B cell (primary cell): Measurements from ENCODE around the gene CTDP1. TPM values are rescaled to one million over a fixed set of nuclear protein-coding genes. Genes with fewer than 3 reads are reported as not detected.

Experiments used
- ATAC-seq: fragments of 200-7000 bp; cut with Tn5 transposase; one replicate; pipeline ENCODE4 v1.10.0; 2021; ENCODE audit warnings: low read depth, mild to moderate bottlenecking, moderate number of reproducible peaks, moderate library complexity
- CTCF ChIA-PET: fragments of 350-600 bp; sonication (Branson Sonifier 250); formaldehyde crosslinking; loops from one replicate; lab custom pipeline; 2021; ENCODE audit warnings: antibody characterized with exemption, inconsistent platforms; lab: Charles Lee
- POLR2A ChIA-PET: fragments of 350-600 bp; sonication (Branson Sonifier 250); formaldehyde crosslinking; loops from one replicate; lab custom pipeline; 2021; ENCODE audit warnings: antibody characterized with exemption; lab: Charles Lee
- DNase-seq: peaks from one replicate; pipeline ENCODE4 v3.0.0; 2013
- H2AFZ ChIP-seq: 2 replicates; pipeline ENCODE4 v1.6.1; 2012; ENCODE audit warnings: mild to moderate bottlenecking, low read depth, low read length; ENCODE audit not compliant: insufficient read depth, poor library complexity, severe bottlenecking
- H3K27ac ChIP-seq, 2 donors: 1 replicate in 1 of 2; 2 replicates in 1 of 2; pipeline ENCODE4 v1.5.1; 2012 to 2013; ENCODE audit warnings: low read length in 2 of 2, mild to moderate bottlenecking in 2 of 2, moderate library complexity in 1 of 2
- H3K27me3 ChIP-seq, 4 experiments: fragments of 200-600 bp in 1 of 4; sonication (generic) in 1 of 4; replicated peaks in 1 of 4; 1 replicate in 2 of 4; 2 replicates in 2 of 4; pipeline versions ENCODE4 v1.6.1 to v1.7.0; 2013 to 2016; ENCODE audit warnings: low read length in 3 of 4, mild to moderate bottlenecking in 2 of 4, mixed read lengths in 1 of 4, moderate library complexity in 1 of 4; ENCODE audit not compliant: insufficient read depth in 4 of 4, control insufficient read depth in 3 of 4; ENCODE audit errors: control extremely low read depth in 1 of 4
- H3K36me3 ChIP-seq, 2 experiments: replicated peaks in 1 of 2; 1 replicate in 1 of 2; 2 replicates in 1 of 2; pipeline versions ENCODE4 v1.6.1 to v1.7.1; 2013; ENCODE audit warnings: low read length in 1 of 2; ENCODE audit not compliant: insufficient read depth in 2 of 2, control insufficient read depth in 1 of 2; ENCODE audit errors: control extremely low read depth in 1 of 2, extremely low read depth in 1 of 2
- H3K4me1 ChIP-seq, 2 donors: fragments of 200-600 bp in 1 of 2; sonication (generic) in 1 of 2; 1 replicate in 1 of 2; 2 replicates in 1 of 2; pipeline versions ENCODE4 v1.5.1 to v1.6.1; 2013 to 2017; ENCODE audit warnings: low read length in 2 of 2; ENCODE audit not compliant: control insufficient read depth in 2 of 2, insufficient read depth in 2 of 2
- H3K4me2 ChIP-seq: replicated peaks from 2 replicates; pipeline ENCODE3; 2012; ENCODE audit warnings: mild to moderate bottlenecking, low read depth, low read length; ENCODE audit not compliant: poor library complexity, severe bottlenecking
- H3K4me3 ChIP-seq, 5 experiments: fragments of 200-600 bp in 1 of 5; sonication (generic) in 1 of 5; 1 replicate in 3 of 5; 2 replicates in 2 of 5; pipeline versions ENCODE4 v1.5.1 to v1.7.0; 2011 to 2016; ENCODE audit warnings: low read length in 4 of 5, mild to moderate bottlenecking in 4 of 5, low read depth in 2 of 5, control low read depth in 1 of 5, moderate library complexity in 1 of 5; ENCODE audit not compliant: insufficient read depth in 1 of 5; ENCODE audit errors: control extremely low read depth in 1 of 5, extremely low read depth in 1 of 5
- H3K79me2 ChIP-seq: fragments of 200-600 bp; sonication (generic); one replicate; pipeline ENCODE4 v1.6.0; 2016; ENCODE audit warnings: low read length; ENCODE audit not compliant: control insufficient read depth, insufficient read depth
- H3K9ac ChIP-seq: fragments of 200-600 bp; sonication (generic); 2 replicates; pipeline ENCODE4 v1.6.1; 2017; ENCODE audit warnings: mild to moderate bottlenecking, low read length, moderate library complexity
- H3K9me3 ChIP-seq, 3 donors: one replicate each; pipeline versions ENCODE4 v1.6.1 to v1.7.1; 2013; ENCODE audit warnings: low read length in 2 of 3; ENCODE audit not compliant: control insufficient read depth in 2 of 3, insufficient read depth in 1 of 3; ENCODE audit errors: control extremely low read depth in 1 of 3
- H4K20me1 ChIP-seq: 2 replicates; pipeline ENCODE4 v1.6.0; 2012; ENCODE audit warnings: mild to moderate bottlenecking, low read length; ENCODE audit not compliant: insufficient read depth, control insufficient read depth, poor library complexity, severe bottlenecking
- H3K27ac Mint-ChIP-seq: one replicate; pipeline ENCODE4 v1.8.0; 2021; ENCODE audit warnings: mixed read lengths
- H3K27me3 Mint-ChIP-seq: one replicate; pipeline ENCODE4 v1.8.0; 2021; ENCODE audit warnings: mixed read lengths
- H3K4me1 Mint-ChIP-seq: one replicate; pipeline ENCODE4 v1.8.0; 2021; ENCODE audit warnings: mixed read lengths
- H3K4me3 Mint-ChIP-seq: one replicate; pipeline ENCODE4 v1.8.0; 2021; ENCODE audit warnings: mixed read lengths
- H3K9me3 Mint-ChIP-seq: one replicate; pipeline ENCODE4 v1.8.0; 2022; ENCODE audit warnings: mixed read lengths; ENCODE audit not compliant: insufficient read depth
- CTCF ChIP-seq: fragments of 200-600 bp; IDR thresholded peaks from one replicate; pipeline ENCODE4 v1.8.0; 2022; ENCODE audit warnings: antibody characterized with exemption, mild to moderate bottlenecking
- EZH2 ChIP-seq: IDR thresholded peaks from 2 replicates; pipeline ENCODE4 v1.6.1; 2012; ENCODE audit warnings: borderline replicate concordance, low read depth, mild to moderate bottlenecking, moderate library complexity, low read length; ENCODE audit not compliant: insufficient read depth, poor library complexity, severe bottlenecking
- WGBS: methylation state at CpG from one replicate; pipeline ENCODE4 v1.1.5; 2013; ENCODE audit warnings: missing lambda C conversion rate; ENCODE audit not compliant: insufficient coverage; 5-methylcytosine and 5-hydroxymethylcytosine counted together
- intact Hi-C: fragments of 100-400 bp; cut with micrococcal nuclease; formaldehyde crosslinking; loops from one replicate; pipeline ENCODE4 v1.10.0; 2022
- polyA plus RNA-seq: library from polyadenylated mRNA; depleted of rRNA; stranded (reverse); fragments of >200 nt; gene quantifications from 2 replicates; pipeline ENCODE4 v1.2.3, GENCODE V29; 2012
- total RNA-seq, 2 donors: library from RNA; stranded (reverse); fragments of 120-200 nt in 1 of 2; gene quantifications; 1 replicate in 1 of 2; 2 replicates in 1 of 2; pipeline versions ENCODE4 v1.2.3 to v1.2.4, GENCODE V29; 2013 to 2022

CTDP1 gene
- total and polyA plus RNA-seq, 2 donors (not counting 1 experiment from before 2014, with no cell fraction given), result 14.3 to 33.3 TPM

- ATAC-seq, result no peak
- no peaks in the 10 kb centered on the region for H3K4me1 Mint-ChIP-seq
- H3K4me2 ChIP-seq, result no peak overlapping the region
- ChIA-PET CTCF (no interaction called here), POLR2A (no interaction called here)
- WGBS, result 97% methylated on average over 9 of the region's 11 CpGs
- no peak overlapping the region for H3K27ac Mint-ChIP-seq
- H3K27ac ChIP-seq, result no peak overlapping the region
- no peaks in the 10 kb centered on the region for H3K9me3 ChIP-seq
- no peaks in the 10 kb centered on the region for H3K27me3 ChIP-seq
- intact Hi-C loops, result no loop called here
- no peak overlapping the region for H2AFZ ChIP-seq
- peaks cover 5% of the 10 kb centered on the region for H3K79me2 ChIP-seq
- H3K4me3 Mint-ChIP-seq, result no peak overlapping the region
- no peaks in the 10 kb centered on the region for H3K27me3 Mint-ChIP-seq
- no peaks in the 10 kb centered on the region for H3K4me1 ChIP-seq
- H3K9me3 Mint-ChIP-seq, result no peaks in the 10 kb centered on the region
- peaks cover 0 to 80% of the 10 kb centered on the region in 2 experiments for H3K36me3 ChIP-seq
- no peak overlapping the region for H3K4me3 ChIP-seq
- no peak for DNase-seq
- H3K9ac ChIP-seq, result no peak overlapping the region
- TF ChIP-seq EZH2, result no peak
- no peak for TF ChIP-seq CTCF
- H4K20me1 ChIP-seq, result peaks cover 7% of the 10 kb centered on the region
These were observed 33.7 kb downstream of the CTDP1 start for GRCh38 chr18:79713341-79713740.

- ATAC-seq, result no peak
- H3K27ac Mint-ChIP-seq, result no peak overlapping the region
- H2AFZ ChIP-seq, result no peak overlapping the region
- no peaks in the 10 kb centered on the region for H3K9me3 Mint-ChIP-seq
- no peaks in the 10 kb centered on the region for H3K4me1 ChIP-seq
- no peak for DNase-seq
- no peak overlapping the region for H3K4me3 ChIP-seq
- H4K20me1 ChIP-seq, result peaks cover 7% of the 10 kb centered on the region
- H3K27me3 Mint-ChIP-seq, result no peaks in the 10 kb centered on the region
- CTCF ChIA-PET, result no interaction called here
- no peak overlapping the region for H3K4me2 ChIP-seq
- H3K9ac ChIP-seq, result no peak overlapping the region
- H3K4me1 Mint-ChIP-seq, result no peaks in the 10 kb centered on the region
- POLR2A ChIA-PET, result no interaction called here
- no peak overlapping the region for H3K4me3 Mint-ChIP-seq
- no peaks in the 10 kb centered on the region for H3K27me3 ChIP-seq
- H3K79me2 ChIP-seq, result peaks cover 5% of the 10 kb centered on the region
- H3K9me3 ChIP-seq, result peaks cover 0 to 6% (median 0%) of the 10 kb centered on the region in 3 donors
- WGBS, result 97% methylated on average over 47 of the region's 47 CpGs
- no peak overlapping the region for H3K27ac ChIP-seq
- peaks cover 0 to 81% of the 10 kb centered on the region in 2 experiments for H3K36me3 ChIP-seq
- TF ChIP-seq CTCF (no peak), EZH2 (no peak)
- intact Hi-C loops, result no loop called here
These were observed 35.1 kb downstream of the CTDP1 start for GRCh38 chr18:79714531-79715240.
